ENCODE results near the gene RORC.

DNA sequence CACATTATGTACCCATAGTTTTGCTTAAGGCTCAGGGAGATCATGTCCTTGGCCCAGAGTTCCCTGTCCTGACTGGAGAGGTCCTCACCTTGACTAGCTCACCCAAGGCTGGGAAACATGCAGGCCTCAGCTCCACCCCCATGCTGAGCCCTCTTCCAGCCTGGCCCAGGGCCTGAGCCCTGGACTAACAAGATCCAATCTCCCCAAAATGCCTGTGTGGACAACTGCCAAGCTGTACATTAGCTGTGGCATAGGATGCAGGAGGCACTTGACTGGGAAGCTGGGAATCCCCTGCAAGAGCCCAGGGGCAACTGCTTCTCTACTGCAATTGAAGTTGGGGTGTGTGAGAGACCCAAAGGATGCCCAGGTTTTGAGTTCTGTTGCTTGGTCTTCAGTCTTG lies 28.4 kb downstream of the RORC start:
- TF ChIP-seq, protein P1, sequence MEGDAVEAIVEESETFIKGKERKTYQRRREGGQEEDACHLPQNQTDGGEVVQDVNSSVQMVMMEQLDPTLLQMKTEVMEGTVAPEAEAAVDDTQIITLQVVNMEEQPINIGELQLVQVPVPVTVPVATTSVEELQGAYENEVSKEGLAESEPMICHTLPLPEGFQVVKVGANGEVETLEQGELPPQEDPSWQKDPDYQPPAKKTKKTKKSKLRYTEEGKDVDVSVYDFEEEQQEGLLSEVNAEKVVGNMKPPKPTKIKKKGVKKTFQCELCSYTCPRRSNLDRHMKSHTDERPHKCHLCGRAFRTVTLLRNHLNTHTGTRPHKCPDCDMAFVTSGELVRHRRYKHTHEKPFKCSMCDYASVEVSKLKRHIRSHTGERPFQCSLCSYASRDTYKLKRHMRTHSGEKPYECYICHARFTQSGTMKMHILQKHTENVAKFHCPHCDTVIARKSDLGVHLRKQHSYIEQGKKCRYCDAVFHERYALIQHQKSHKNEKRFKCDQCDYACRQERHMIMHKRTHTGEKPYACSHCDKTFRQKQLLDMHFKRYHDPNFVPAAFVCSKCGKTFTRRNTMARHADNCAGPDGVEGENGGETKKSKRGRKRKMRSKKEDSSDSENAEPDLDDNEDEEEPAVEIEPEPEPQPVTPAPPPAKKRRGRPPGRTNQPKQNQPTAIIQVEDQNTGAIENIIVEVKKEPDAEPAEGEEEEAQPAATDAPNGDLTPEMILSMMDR (optimal IDR thresholded peaks at IDR 0.05 in 1 of 3, IDR thresholded peaks at IDR 0.05 in 1 of 3, conservative IDR thresholded peaks at IDR 0.05 in 1 of 3; ENCODE audit: extremely low read depth in 1 of 3, insufficient read depth in 2 of 3, low read length in 3 of 3): no peak
- TF ChIP-seq EZH2 (IDR thresholded peaks at IDR 0.05; ENCODE audit: low read length): no peak

Measured in keratinocyte (primary cell).